SU-DHL-6 (cell line): ENCODE measurements around the gene ADCY2.

Experiments used
- H2AFZ ChIP-seq: fragments of 200-600 bp; sonication (generic); 2 replicates; pipeline ENCODE4 v1.6.1; 2014; ENCODE audit warnings: low read depth, mild to moderate bottlenecking, moderate library complexity, mixed read lengths, antibody characterized with exemption, low read length; ENCODE audit not compliant: severe bottlenecking
- H3F3A ChIP-seq: fragments of 200-600 bp; shearing (Covaris generic); 2 replicates; pipeline ENCODE4 v1.6.0; 2016; ENCODE audit warnings: antibody characterized with exemption, mild to moderate bottlenecking; ENCODE audit not compliant: insufficient read depth
- H3K27ac ChIP-seq: fragments of 200-600 bp; sonication (generic); 2 replicates; pipeline ENCODE4 v1.5.1; 2016; ENCODE audit warnings: low read depth, mild to moderate bottlenecking, low read length, moderate library complexity, mixed read lengths
- H3K27me3 ChIP-seq: fragments of 200-600 bp; sonication (generic), shearing (Covaris generic); 2 replicates; pipeline ENCODE4 v1.6.0; 2014; ENCODE audit warnings: mild to moderate bottlenecking, low read length
- H3K36me3 ChIP-seq: fragments of 200-600 bp; sonication (generic); 2 replicates; pipeline ENCODE4 v1.6.1; 2014; ENCODE audit warnings: mild to moderate bottlenecking, low read length, mixed read lengths
- H3K4me2 ChIP-seq: fragments of 300-600, 200-600 bp; shearing (Covaris generic), sonication (generic); 2 replicates; pipeline ENCODE4 v1.6.0; 2014; ENCODE audit warnings: low read length, low read depth, mild to moderate bottlenecking; ENCODE audit not compliant: poor library complexity, severe bottlenecking
- H3K4me3 ChIP-seq: fragments of 200-600 bp; sonication (generic); 2 replicates; pipeline ENCODE4 v1.5.1; 2014; ENCODE audit warnings: antibody characterized with exemption, low read length, mild to moderate bottlenecking, mixed read lengths; ENCODE audit not compliant: insufficient read depth, poor library complexity, severe bottlenecking
- H3K79me2 ChIP-seq: fragments of 200-600 bp; sonication (generic); 2 replicates; pipeline ENCODE4 v1.6.1; 2014; ENCODE audit warnings: mild to moderate bottlenecking, low read length, moderate library complexity; ENCODE audit not compliant: insufficient read depth
- H3K9ac ChIP-seq: fragments of 200-600 bp; sonication (generic); 2 replicates; pipeline ENCODE4 v1.7.0; 2014; ENCODE audit warnings: mild to moderate bottlenecking, low read length
- H3K9me2 ChIP-seq: fragments of 200-600 bp; sonication (generic); replicated peaks from 2 replicates; pipeline ENCODE4 v1.6.1; 2014; ENCODE audit warnings: low read length; ENCODE audit not compliant: insufficient read depth
- H3K9me3 ChIP-seq: fragments of 200-600 bp; sonication (generic); 2 replicates; pipeline ENCODE4 v1.6.1; 2014; ENCODE audit warnings: low read length, mixed read lengths; ENCODE audit not compliant: insufficient read depth
- H4K20me1 ChIP-seq: fragments of 200-600 bp; sonication (generic); 2 replicates; pipeline ENCODE4 v1.6.1; 2014; ENCODE audit warnings: low read depth, mild to moderate bottlenecking, antibody characterized with exemption, low read length, moderate library complexity, mixed read lengths
- EZH2phosphoT487 ChIP-seq: fragments of 200-600 bp; sonication (generic), shearing (Covaris generic); conservative IDR thresholded peaks from 2 replicates; pipeline ENCODE4 v1.6.1; 2018; ENCODE audit warnings: mild to moderate bottlenecking, antibody characterized with exemption, low read length, moderate library complexity, mixed read lengths
- TF ChIP-seq, protein P1 (sequence below): fragments of 200-600 bp; sonication (generic); IDR thresholded peaks from one replicate; pipeline ENCODE4 v1.5.1; 2017; ENCODE audit warnings: antibody characterized with exemption, mild to moderate bottlenecking, low read length, moderate library complexity; ENCODE audit not compliant: insufficient read depth, poor library complexity, severe bottlenecking

ADCY2 gene

GRCh38 chr5:7394889-7395431, 978 bp upstream of the ADCY2 start:
- no peaks in the 10 kb centered on the region for H3F3A ChIP-seq
- no peaks in the 10 kb centered on the region for H3K79me2 ChIP-seq
- no peaks in the 10 kb centered on the region for H3K9me2 ChIP-seq
- H3K27me3 ChIP-seq: no peaks in the 10 kb centered on the region
- H3K4me3 ChIP-seq: no peak overlapping the region
- H3K9ac ChIP-seq: no peak overlapping the region
- no peak overlapping the region for H2AFZ ChIP-seq
- H3K4me2 ChIP-seq: no peak overlapping the region
- H3K9me3 ChIP-seq: no peaks in the 10 kb centered on the region
- no peaks in the 10 kb centered on the region for H4K20me1 ChIP-seq
- TF ChIP-seq, protein P1, sequence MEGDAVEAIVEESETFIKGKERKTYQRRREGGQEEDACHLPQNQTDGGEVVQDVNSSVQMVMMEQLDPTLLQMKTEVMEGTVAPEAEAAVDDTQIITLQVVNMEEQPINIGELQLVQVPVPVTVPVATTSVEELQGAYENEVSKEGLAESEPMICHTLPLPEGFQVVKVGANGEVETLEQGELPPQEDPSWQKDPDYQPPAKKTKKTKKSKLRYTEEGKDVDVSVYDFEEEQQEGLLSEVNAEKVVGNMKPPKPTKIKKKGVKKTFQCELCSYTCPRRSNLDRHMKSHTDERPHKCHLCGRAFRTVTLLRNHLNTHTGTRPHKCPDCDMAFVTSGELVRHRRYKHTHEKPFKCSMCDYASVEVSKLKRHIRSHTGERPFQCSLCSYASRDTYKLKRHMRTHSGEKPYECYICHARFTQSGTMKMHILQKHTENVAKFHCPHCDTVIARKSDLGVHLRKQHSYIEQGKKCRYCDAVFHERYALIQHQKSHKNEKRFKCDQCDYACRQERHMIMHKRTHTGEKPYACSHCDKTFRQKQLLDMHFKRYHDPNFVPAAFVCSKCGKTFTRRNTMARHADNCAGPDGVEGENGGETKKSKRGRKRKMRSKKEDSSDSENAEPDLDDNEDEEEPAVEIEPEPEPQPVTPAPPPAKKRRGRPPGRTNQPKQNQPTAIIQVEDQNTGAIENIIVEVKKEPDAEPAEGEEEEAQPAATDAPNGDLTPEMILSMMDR: no peak
- no peak for TF ChIP-seq EZH2phosphoT487
- H3K36me3 ChIP-seq: no peaks in the 10 kb centered on the region
- H3K27ac ChIP-seq: no peak overlapping the region

DNA sequence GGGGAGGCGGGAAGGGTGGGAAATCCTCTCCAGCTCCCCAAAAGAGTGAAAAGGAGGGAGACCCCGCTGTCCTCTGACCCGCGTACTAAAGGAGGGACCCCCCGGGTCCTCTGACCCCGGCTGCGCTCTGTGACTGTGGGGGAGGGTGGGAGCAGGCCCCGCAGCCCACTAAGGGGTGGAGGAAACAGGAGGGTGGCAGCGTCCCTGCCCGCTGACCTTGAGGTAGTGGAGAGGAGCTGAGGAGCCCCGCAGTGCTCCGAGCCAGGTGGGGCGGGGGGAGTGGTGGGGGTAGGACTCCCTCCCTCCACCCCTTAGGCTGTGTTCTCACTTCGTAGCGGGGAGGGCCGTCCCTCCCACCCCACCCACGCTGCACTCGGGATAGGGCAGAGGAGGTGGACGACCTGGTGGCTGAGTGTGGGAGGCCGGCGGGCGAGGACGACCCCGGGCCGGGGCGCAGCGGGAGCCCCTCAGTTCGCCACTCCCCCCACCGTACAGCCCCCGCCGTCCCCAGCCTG, 449 bp upstream of the ADCY2 start:
- H3F3A ChIP-seq: no peaks in the 10 kb centered on the region
- no peaks in the 10 kb centered on the region for H3K36me3 ChIP-seq
- H3K9me2 ChIP-seq: no peaks in the 10 kb centered on the region
- no peaks in the 10 kb centered on the region for H3K9me3 ChIP-seq
- no peak overlapping the region for H3K4me3 ChIP-seq
- no peak overlapping the region for H3K27ac ChIP-seq
- no peaks in the 10 kb centered on the region for H3K79me2 ChIP-seq
- H3K27me3 ChIP-seq: no peaks in the 10 kb centered on the region
- no peak overlapping the region for H2AFZ ChIP-seq
- H3K4me2 ChIP-seq: no peak overlapping the region
- TF ChIP-seq EZH2phosphoT487: no peak
- TF ChIP-seq, protein P1: no peak
- no peaks in the 10 kb centered on the region for H4K20me1 ChIP-seq
- no peak overlapping the region for H3K9ac ChIP-seq

DNA sequence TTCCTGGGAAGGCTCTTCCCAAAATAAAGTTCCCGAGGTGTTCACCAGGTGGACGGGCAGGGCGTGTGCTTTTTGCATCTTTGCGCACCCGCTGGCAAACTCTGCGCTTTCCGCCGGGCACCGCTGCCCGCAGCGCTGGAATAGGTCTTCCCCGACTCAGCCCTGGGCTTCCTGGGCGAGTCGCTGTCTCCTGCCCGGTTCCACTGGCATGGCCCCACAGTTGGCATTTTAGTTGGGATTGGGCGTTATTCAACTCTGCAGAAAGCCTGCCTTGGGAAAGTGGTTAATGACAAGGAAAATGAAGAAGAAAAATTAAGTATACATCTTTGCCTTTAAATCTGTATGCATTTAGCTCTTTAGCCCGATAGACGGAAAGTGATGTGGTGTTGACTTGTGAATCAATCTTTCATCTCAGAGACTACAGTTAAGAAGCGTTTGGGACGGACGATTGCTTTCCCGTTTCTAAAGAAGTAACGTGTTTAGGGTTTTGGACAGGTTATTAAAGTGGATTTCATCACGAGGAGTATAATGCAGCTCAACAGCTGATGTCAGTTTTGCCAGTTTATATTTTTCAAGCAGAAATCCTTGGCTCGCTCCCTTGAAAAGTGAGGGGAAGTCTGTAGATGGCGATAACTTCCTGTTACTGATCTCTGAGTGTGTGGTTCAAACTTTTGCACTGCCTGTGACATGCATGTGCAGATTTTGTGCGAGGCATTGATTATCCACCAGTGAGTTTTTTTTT, 946 bp downstream of the ADCY2 start:
- Histone ChIP-seq H3K27me3 (no peaks in the 10 kb centered on the region), H3K4me3 (no peak overlapping the region), H3K79me2 (no peaks in the 10 kb centered on the region), H3F3A (no peaks in the 10 kb centered on the region), H4K20me1 (no peaks in the 10 kb centered on the region), H2AFZ (no peak overlapping the region), H3K9me2 (no peaks in the 10 kb centered on the region), H3K9me3 (no peaks in the 10 kb centered on the region), H3K36me3 (no peaks in the 10 kb centered on the region), H3K9ac (no peak overlapping the region), H3K27ac (no peak overlapping the region), H3K4me2 (no peak overlapping the region)
- TF ChIP-seq, protein P1: no peak
- TF ChIP-seq EZH2phosphoT487: no peak
